Ovary (tissue), 3 donors: ENCODE results near the gene PPP1R9A.

Experiments
- POLR2A ChIP-seq: fragments of 450-650 bp; IDR thresholded peaks from one replicate; pipeline ENCODE4 v1.6.1; 2017; ENCODE audit warnings: antibody characterized with exemption, mild to moderate bottlenecking, moderate library complexity
- TF ChIP-seq, protein P1 (sequence below), 3 donors: fragments of 450-650 bp in 2 of 3; fragments of 200-600 bp in 1 of 3; IDR thresholded peaks; one replicate each; pipeline versions ENCODE4 v1.5.1 to v1.8.0; 2016 to 2022; ENCODE audit warnings: antibody characterized with exemption in 3 of 3, mild to moderate bottlenecking in 1 of 3
- donor health status: DM: no; HTN: no; CAD: no.

DNA sequence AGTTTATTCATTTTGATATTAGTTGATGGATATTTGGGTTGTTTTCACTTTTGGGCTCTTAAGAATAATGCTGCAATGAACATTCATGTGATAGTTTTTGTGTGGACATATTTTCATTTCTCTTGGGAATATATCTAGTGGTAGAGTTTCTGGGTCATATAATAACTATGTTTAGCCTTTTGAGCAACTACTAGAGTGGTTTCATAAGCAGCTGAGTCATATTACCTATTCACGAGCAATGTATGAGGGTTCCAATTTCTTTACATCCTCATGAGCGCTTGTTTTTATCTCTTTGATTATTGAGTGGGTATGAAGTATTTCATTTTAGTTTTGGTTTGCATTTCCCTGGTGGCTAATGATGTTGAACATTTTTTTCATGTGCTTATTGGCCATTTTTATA lies 234.4 kb downstream of the PPP1R9A start:
- no peak for TF ChIP-seq POLR2A
- TF ChIP-seq, protein P1, sequence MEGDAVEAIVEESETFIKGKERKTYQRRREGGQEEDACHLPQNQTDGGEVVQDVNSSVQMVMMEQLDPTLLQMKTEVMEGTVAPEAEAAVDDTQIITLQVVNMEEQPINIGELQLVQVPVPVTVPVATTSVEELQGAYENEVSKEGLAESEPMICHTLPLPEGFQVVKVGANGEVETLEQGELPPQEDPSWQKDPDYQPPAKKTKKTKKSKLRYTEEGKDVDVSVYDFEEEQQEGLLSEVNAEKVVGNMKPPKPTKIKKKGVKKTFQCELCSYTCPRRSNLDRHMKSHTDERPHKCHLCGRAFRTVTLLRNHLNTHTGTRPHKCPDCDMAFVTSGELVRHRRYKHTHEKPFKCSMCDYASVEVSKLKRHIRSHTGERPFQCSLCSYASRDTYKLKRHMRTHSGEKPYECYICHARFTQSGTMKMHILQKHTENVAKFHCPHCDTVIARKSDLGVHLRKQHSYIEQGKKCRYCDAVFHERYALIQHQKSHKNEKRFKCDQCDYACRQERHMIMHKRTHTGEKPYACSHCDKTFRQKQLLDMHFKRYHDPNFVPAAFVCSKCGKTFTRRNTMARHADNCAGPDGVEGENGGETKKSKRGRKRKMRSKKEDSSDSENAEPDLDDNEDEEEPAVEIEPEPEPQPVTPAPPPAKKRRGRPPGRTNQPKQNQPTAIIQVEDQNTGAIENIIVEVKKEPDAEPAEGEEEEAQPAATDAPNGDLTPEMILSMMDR (IDR thresholded peaks at IDR 0.05), result no peak
